ENCODE results near the gene WSCD1.

DNA sequence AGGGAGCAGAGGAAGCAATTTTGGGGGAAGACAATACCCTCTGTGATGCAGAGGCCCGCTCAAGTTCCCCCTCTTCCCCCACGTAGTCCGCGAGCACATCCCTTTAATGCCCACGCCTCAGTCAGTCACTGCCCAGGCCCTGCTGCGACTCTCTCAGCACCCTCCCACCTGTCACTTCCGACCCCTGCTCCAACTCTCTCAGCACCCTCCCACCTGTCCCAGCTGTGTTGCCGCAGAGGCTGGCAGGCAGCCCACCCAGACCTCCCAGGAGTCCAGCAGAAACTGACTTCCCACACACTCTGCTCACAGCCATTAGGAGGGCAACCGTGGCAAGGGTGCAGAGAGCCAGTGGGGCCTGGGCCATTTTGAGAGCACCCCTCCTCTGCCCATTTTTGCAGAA is 92.7 kb downstream of the WSCD1 start:
- TF ChIP-seq, protein P1, sequence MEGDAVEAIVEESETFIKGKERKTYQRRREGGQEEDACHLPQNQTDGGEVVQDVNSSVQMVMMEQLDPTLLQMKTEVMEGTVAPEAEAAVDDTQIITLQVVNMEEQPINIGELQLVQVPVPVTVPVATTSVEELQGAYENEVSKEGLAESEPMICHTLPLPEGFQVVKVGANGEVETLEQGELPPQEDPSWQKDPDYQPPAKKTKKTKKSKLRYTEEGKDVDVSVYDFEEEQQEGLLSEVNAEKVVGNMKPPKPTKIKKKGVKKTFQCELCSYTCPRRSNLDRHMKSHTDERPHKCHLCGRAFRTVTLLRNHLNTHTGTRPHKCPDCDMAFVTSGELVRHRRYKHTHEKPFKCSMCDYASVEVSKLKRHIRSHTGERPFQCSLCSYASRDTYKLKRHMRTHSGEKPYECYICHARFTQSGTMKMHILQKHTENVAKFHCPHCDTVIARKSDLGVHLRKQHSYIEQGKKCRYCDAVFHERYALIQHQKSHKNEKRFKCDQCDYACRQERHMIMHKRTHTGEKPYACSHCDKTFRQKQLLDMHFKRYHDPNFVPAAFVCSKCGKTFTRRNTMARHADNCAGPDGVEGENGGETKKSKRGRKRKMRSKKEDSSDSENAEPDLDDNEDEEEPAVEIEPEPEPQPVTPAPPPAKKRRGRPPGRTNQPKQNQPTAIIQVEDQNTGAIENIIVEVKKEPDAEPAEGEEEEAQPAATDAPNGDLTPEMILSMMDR (conservative IDR thresholded peaks at IDR 0.05; ENCODE audit: low read depth, low read length) = no peak
- TF ChIP-seq, protein P2, sequence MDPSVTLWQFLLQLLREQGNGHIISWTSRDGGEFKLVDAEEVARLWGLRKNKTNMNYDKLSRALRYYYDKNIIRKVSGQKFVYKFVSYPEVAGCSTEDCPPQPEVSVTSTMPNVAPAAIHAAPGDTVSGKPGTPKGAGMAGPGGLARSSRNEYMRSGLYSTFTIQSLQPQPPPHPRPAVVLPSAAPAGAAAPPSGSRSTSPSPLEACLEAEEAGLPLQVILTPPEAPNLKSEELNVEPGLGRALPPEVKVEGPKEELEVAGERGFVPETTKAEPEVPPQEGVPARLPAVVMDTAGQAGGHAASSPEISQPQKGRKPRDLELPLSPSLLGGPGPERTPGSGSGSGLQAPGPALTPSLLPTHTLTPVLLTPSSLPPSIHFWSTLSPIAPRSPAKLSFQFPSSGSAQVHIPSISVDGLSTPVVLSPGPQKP (IDR thresholded peaks at IDR 0.05; ENCODE audit: borderline replicate concordance, low read depth, low read length) = no peak
- TF ChIP-seq CHD1 (IDR thresholded peaks at IDR 0.05; ENCODE audit: low read depth, low read length) (no peak), POLR2A (IDR thresholded peaks at IDR 0.05; ENCODE audit: low read depth, low read length) (no peak), RCOR1 (IDR thresholded peaks at IDR 0.05; ENCODE audit: insufficient replicate concordance, low read length) (no peak), RFX5 (IDR thresholded peaks at IDR 0.05; ENCODE audit: low read depth, low read length) (no peak), FOS (IDR thresholded peaks at IDR 0.05; ENCODE audit: low read depth, low read length) (no peak), MXI1 (IDR thresholded peaks at IDR 0.05; ENCODE audit: borderline replicate concordance, low read depth, low read length) (no peak), CEBPB (IDR thresholded peaks at IDR 0.05; ENCODE audit: low read depth, low read length) (no peak), RAD21 (IDR thresholded peaks at IDR 0.05; ENCODE audit: low read length) (no peak), MAFK (IDR thresholded peaks at IDR 0.05; ENCODE audit: low read depth, low read length) (no peak), MAZ (IDR thresholded peaks at IDR 0.05; ENCODE audit: borderline replicate concordance, low read depth, low read length) (no peak), SMC3 (IDR thresholded peaks at IDR 0.05; ENCODE audit: low read depth, low read length) (no peak)
- TF ChIP-seq, protein P3, sequence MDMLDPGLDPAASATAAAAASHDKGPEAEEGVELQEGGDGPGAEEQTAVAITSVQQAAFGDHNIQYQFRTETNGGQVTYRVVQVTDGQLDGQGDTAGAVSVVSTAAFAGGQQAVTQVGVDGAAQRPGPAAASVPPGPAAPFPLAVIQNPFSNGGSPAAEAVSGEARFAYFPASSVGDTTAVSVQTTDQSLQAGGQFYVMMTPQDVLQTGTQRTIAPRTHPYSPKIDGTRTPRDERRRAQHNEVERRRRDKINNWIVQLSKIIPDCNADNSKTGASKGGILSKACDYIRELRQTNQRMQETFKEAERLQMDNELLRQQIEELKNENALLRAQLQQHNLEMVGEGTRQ (IDR thresholded peaks at IDR 0.05; ENCODE audit: low read depth, low read length) = no peak

All from IMR-90 (cell line).